Neural cell (in vitro differentiated cells): ENCODE measurements around the gene EXOC1.

Experiments
- EZH2 ChIP-seq: fragments of 200-600, 300-800 bp; shearing (Covaris generic), sonication (generic); IDR thresholded peaks from 2 replicates; pipeline ENCODE4 v1.6.1; 2014; ENCODE audit warnings: antibody characterized with exemption, low read length, borderline replicate concordance, mild to moderate bottlenecking; ENCODE audit not compliant: insufficient read depth, poor library complexity, severe bottlenecking
- SMC3 ChIP-seq: fragments of 450-650 bp; conservative IDR thresholded peaks from 2 replicates; pipeline ENCODE4 v1.6.1; 2014; ENCODE audit warnings: antibody characterized with exemption, mild to moderate bottlenecking, moderate library complexity; ENCODE audit not compliant: poor library complexity
- TAF1 ChIP-seq: IDR thresholded peaks from 2 replicates; pipeline ENCODE4 v1.6.1; 2012; ENCODE audit warnings: low read depth
- TF ChIP-seq, protein P1 (sequence below): fragments of 450-650 bp; IDR thresholded peaks from 2 replicates; pipeline ENCODE4 v1.5.1; 2014; ENCODE audit warnings: antibody characterized with exemption, mild to moderate bottlenecking, moderate library complexity; ENCODE audit not compliant: poor library complexity, severe bottlenecking

GRCh38 chr4:55824865-55825264 is 28.6 kb upstream of the EXOC1 start:
- TF ChIP-seq SMC3 = no peak
- TF ChIP-seq, protein P1, sequence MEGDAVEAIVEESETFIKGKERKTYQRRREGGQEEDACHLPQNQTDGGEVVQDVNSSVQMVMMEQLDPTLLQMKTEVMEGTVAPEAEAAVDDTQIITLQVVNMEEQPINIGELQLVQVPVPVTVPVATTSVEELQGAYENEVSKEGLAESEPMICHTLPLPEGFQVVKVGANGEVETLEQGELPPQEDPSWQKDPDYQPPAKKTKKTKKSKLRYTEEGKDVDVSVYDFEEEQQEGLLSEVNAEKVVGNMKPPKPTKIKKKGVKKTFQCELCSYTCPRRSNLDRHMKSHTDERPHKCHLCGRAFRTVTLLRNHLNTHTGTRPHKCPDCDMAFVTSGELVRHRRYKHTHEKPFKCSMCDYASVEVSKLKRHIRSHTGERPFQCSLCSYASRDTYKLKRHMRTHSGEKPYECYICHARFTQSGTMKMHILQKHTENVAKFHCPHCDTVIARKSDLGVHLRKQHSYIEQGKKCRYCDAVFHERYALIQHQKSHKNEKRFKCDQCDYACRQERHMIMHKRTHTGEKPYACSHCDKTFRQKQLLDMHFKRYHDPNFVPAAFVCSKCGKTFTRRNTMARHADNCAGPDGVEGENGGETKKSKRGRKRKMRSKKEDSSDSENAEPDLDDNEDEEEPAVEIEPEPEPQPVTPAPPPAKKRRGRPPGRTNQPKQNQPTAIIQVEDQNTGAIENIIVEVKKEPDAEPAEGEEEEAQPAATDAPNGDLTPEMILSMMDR = no peak
- no peak for TF ChIP-seq TAF1
- TF ChIP-seq EZH2 = no peak
